ENCODE measurements around the gene ADCY4.

- TF ChIP-seq CTCF (IDR thresholded peaks at IDR 0.05) (no peak), POLR2A (IDR thresholded peaks at IDR 0.05) (no peak), EP300 (IDR thresholded peaks at IDR 0.05) (no peak)
Measured at GRCh38 chr14:24382064-24382371, 47.1 kb upstream of the ADCY4 start.

All from ovary (tissue), 3 donors.